Chondrocyte (in vitro differentiated cells): ENCODE measurements around the gene WASF2. TPM values are rescaled to one million over a fixed set of nuclear protein-coding genes. Genes with fewer than 3 reads are reported as not detected.

Experiments used
- DNase-seq: peaks from one replicate; pipeline ENCODE4 v3.0.0; 2021; ENCODE audit warnings: mixed read lengths, low spot score
- H3K27ac Mint-ChIP-seq: one replicate; pipeline ENCODE4 v1.8.0; 2021; ENCODE audit warnings: mild to moderate bottlenecking, moderate library complexity, mixed read lengths; ENCODE audit not compliant: unreplicated experiment
- H3K27me3 Mint-ChIP-seq: 2 replicates; pipeline ENCODE4 v1.8.0; 2021; ENCODE audit warnings: low read depth, mixed read lengths
- H3K36me3 Mint-ChIP-seq: 2 replicates; pipeline ENCODE4 v1.8.0; 2021; ENCODE audit warnings: low read depth, mixed read lengths
- H3K4me1 Mint-ChIP-seq: 2 replicates; pipeline ENCODE4 v1.8.0; 2021; ENCODE audit warnings: low read depth, mild to moderate bottlenecking, mixed read lengths
- H3K4me3 Mint-ChIP-seq: one replicate; pipeline ENCODE4 v1.8.0; 2021; ENCODE audit warnings: mild to moderate bottlenecking, moderate library complexity, mixed read lengths; ENCODE audit not compliant: unreplicated experiment
- H3K9me3 Mint-ChIP-seq: 2 replicates; pipeline ENCODE4 v1.8.0; 2021; ENCODE audit warnings: low read depth, mixed read lengths
- total RNA-seq: library from RNA; stranded (reverse); gene quantifications from 3 replicates; pipeline ENCODE4 v1.2.1, GENCODE V29; 2021
- TF ChIP-seq, protein P1 (sequence below): fragments of 200-600 bp; sonication (generic); IDR thresholded peaks from 2 replicates; pipeline ENCODE4 v1.5.0; 2021; ENCODE audit warnings: antibody characterized with exemption, mild to moderate bottlenecking, moderate library complexity

Gene WASF2
- total RNA-seq, 1 donor from 2014 or later = 128 TPM

DNA sequence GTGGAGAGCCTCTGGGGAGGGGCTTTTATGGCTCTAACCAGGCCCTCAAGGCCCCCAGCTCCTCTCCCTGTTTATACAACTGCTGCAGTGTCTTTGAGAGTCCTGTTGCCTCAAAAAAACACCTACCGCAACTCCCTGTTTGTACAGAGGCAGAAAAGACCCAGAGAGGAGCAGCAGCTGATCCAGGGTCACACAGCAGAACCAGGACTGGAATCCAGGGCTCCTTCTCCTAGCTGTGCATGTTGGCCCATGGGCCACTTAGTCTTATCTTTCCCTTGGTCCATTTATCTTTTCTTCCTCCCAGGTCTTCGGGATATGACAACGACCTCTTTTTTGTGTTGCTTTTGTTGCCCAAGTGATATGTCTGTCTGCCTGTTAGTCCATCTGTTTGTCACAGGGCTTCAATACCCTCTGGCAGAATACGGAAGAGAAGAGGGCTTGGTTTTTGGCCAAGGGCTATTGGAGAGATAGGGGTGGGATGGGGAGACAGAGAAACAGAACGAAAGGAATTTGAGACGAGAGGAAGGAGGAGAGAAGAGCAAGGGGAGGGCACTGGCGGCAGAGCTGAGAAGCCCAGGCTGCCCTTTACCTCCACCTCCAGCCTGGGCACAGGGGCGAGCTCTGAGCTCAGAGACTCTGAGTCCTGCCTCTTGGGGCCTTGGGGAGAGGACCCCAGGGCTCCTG, 33.5 kb upstream of the WASF2 start:
- no peak for DNase-seq
- H3K4me1 Mint-ChIP-seq = peaks cover 82% of the 10 kb centered on the region
- TF ChIP-seq, protein P1, sequence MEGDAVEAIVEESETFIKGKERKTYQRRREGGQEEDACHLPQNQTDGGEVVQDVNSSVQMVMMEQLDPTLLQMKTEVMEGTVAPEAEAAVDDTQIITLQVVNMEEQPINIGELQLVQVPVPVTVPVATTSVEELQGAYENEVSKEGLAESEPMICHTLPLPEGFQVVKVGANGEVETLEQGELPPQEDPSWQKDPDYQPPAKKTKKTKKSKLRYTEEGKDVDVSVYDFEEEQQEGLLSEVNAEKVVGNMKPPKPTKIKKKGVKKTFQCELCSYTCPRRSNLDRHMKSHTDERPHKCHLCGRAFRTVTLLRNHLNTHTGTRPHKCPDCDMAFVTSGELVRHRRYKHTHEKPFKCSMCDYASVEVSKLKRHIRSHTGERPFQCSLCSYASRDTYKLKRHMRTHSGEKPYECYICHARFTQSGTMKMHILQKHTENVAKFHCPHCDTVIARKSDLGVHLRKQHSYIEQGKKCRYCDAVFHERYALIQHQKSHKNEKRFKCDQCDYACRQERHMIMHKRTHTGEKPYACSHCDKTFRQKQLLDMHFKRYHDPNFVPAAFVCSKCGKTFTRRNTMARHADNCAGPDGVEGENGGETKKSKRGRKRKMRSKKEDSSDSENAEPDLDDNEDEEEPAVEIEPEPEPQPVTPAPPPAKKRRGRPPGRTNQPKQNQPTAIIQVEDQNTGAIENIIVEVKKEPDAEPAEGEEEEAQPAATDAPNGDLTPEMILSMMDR = peak; percentile 28
- H3K27ac Mint-ChIP-seq = peak overlapping the region; percentile 64
- H3K36me3 Mint-ChIP-seq = no peaks in the 10 kb centered on the region
- H3K27me3 Mint-ChIP-seq = no peaks in the 10 kb centered on the region
- H3K9me3 Mint-ChIP-seq = no peaks in the 10 kb centered on the region
- no peak overlapping the region for H3K4me3 Mint-ChIP-seq

DNA sequence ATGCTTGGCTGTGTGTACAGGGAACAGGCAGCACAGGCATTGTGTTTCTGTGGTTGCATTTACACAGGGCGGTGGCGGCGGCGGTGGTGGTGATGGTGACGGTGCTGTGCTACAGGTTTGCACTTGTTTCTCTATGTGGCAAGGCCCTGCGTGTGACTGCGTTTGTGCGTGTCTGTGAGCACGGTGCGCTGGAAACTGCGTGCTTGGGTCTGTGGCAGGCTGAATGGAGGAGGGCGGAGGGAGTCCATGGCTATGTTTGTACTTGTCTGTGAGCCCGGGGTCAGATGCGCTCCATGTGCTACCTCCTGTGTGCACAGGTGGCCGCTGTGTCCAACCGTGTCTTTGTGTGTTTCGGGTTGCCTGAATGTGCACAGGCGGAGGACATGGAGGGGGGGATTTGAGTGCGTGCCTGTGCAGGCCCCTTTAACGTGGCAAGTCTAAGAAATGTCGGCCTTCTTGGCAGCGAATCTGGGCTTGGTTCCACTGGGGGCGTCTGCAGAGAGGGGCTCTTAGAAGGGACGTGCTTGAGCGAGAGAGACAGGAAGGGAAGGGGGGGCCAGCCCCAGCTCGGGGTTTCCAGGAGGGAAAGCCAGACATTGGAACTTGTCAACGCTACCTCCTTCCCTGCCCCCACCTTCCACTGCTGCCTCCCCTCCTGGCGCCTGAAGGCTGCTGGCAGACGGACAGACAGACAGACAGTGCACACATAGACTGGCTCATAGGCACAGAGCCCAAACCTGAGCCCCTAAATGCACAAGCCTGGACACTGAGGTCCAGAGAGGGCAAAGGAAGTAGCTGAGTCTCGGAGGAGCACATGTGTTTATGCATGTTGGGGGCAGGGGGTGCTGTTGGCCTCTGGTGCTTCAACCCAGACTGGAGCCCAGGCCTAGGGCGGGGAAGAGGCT, 32.7 kb upstream of the WASF2 start:
- peaks cover 85% of the 10 kb centered on the region for H3K4me1 Mint-ChIP-seq
- H3K4me3 Mint-ChIP-seq = no peak overlapping the region

DNA sequence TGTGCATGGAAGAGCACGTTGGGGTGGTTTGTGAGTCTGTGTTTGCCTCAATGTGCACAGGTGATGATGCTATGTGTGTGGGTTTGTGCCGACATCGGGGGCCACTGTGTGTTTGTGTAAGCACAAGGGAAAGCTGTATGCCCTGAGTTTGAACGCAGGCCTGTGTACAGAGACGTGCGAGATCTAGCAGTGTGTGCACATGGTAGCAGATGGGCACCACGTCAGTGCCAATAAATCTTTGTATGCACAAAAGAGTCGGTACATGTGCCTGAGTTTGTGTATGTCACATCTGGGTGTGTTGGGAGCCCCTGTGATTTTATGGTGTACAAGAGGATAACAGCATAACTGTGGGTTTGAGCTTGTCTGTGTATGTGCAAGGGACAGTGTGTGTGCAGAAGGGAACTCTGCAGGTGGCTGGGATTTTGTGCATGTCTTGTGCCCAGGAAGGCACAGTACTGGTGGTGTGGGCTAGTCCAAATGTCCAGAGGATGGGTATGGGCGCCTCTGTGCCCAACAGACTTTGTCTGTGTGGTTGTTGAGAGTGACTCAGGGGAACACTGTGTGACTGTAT, 32.0 kb upstream of the WASF2 start:
- DNase-seq = no peak
- TF ChIP-seq, protein P1 = no peak
- no peaks in the 10 kb centered on the region for H3K36me3 Mint-ChIP-seq
- peak overlapping the region; percentile 38 for H3K27ac Mint-ChIP-seq
- H3K27me3 Mint-ChIP-seq = no peaks in the 10 kb centered on the region
- H3K4me3 Mint-ChIP-seq = no peak overlapping the region
- no peaks in the 10 kb centered on the region for H3K9me3 Mint-ChIP-seq
- peaks cover 83% of the 10 kb centered on the region for H3K4me1 Mint-ChIP-seq

More for the DNA sequence above, 32.7 kb upstream of the WASF2 start:
- Mint-ChIP-seq H3K36me3 (no peaks in the 10 kb centered on the region), H3K9me3 (no peaks in the 10 kb centered on the region), H3K27ac (peak overlapping the region; percentile 62), H3K27me3 (no peaks in the 10 kb centered on the region)
- DNase-seq = no peak
- TF ChIP-seq, protein P1 = peak; percentile 70

DNA sequence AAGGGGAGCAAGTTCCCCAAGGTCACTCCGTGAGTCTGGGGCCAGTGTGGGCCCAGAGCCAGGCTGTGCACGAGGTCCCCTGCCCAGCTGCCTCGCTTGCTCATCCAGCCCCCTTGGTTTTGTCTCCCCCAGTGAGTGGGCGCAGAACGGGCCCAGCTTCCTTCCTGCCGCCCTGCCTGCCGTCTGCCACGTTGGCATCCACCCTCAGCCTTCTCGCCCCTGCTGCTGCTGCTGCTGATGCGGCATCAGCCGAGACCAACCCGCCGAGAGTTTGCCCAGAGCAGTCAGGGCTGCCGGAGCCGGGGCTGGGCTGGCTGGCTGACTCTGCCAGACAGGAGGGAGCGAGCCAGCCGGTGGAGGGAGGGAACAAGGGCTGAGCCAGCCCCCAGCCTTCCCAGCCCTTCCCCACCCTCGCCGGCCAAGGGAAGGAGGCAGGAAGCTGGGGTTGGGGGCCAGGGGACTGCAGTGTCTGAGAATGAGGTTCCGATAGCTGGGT, 31.4 kb upstream of the WASF2 start:
- Mint-ChIP-seq H3K4me3 (no peak overlapping the region), H3K36me3 (no peaks in the 10 kb centered on the region), H3K27me3 (no peaks in the 10 kb centered on the region), H3K4me1 (peaks cover 77% of the 10 kb centered on the region), H3K9me3 (no peaks in the 10 kb centered on the region), H3K27ac (peak overlapping the region; percentile 38)
- DNase-seq = no peak
- TF ChIP-seq, protein P1 = no peak

GRCh38 chr1:27520651-27521050, 30.7 kb upstream of the WASF2 start:
- peaks cover 70% of the 10 kb centered on the region for H3K4me1 Mint-ChIP-seq

More at GRCh38 chr1:27520651-27521050, 30.7 kb upstream of the WASF2 start:
- H3K4me3 Mint-ChIP-seq = no peak overlapping the region
- no peaks in the 10 kb centered on the region for H3K36me3 Mint-ChIP-seq
- TF ChIP-seq, protein P1 = no peak
- no peaks in the 10 kb centered on the region for H3K27me3 Mint-ChIP-seq
- peak overlapping the region; percentile 14 for H3K27ac Mint-ChIP-seq
- H3K9me3 Mint-ChIP-seq = no peaks in the 10 kb centered on the region
- no peak for DNase-seq
